GM19395 (cell line): Measurements from ENCODE around the gene MOGAT1.
"Not testable (repeated sequence)": the region's sequence is repeated elsewhere in the genome, so short reads cannot be mapped to it uniquely, and the experiment has no call there.

Experiments used
- ATAC-seq: cut with Tn5 transposase; IDR thresholded peaks from one replicate; pipeline ENCODE4 v1.9.1; 2021; ENCODE audit warnings: mild to moderate bottlenecking, moderate library complexity; ENCODE audit not compliant: unreplicated experiment

MOGAT1 gene

GRCh38 chr2:222709191-222709891 lies 37.9 kb downstream of the MOGAT1 start:
- ATAC-seq: peak; percentile 69

- no peak for ATAC-seq
Measured at GRCh38 chr2:222710736-222711135, 39.3 kb downstream of the MOGAT1 start.

DNA sequence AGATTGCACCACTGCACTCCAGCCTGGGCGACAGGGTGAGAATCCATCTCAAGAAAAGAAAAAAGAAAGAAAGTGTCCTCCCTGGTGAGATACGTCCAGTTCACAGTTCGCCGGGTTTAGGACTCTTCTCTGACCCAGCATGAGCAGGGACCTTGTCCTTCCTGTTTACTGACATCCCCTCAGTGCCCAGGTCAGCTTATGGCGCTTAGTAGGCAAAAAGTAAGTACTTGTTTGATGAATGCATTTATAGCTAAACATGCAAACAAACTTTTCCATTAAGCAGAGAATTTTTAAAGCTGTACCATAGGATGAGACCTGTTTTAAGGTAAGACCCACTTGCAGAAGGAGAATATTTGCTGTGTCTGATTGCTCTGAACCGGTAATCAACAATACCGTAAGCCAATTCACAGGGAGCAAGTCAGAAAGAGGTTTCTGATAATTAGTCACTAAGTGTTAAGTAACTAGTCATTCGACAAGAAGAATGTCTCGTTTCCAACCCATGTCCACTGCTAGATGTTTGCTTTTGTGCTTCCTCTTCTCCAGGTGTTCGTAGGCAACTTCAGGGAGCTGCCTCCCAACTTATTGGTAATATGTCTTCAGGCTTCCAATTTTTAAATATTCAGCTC lies 40.0 kb downstream of the MOGAT1 start:
- no peak for ATAC-seq

- no peak for ATAC-seq
Measured at GRCh38 chr2:222713002-222713401, 41.5 kb downstream of the MOGAT1 start.

DNA sequence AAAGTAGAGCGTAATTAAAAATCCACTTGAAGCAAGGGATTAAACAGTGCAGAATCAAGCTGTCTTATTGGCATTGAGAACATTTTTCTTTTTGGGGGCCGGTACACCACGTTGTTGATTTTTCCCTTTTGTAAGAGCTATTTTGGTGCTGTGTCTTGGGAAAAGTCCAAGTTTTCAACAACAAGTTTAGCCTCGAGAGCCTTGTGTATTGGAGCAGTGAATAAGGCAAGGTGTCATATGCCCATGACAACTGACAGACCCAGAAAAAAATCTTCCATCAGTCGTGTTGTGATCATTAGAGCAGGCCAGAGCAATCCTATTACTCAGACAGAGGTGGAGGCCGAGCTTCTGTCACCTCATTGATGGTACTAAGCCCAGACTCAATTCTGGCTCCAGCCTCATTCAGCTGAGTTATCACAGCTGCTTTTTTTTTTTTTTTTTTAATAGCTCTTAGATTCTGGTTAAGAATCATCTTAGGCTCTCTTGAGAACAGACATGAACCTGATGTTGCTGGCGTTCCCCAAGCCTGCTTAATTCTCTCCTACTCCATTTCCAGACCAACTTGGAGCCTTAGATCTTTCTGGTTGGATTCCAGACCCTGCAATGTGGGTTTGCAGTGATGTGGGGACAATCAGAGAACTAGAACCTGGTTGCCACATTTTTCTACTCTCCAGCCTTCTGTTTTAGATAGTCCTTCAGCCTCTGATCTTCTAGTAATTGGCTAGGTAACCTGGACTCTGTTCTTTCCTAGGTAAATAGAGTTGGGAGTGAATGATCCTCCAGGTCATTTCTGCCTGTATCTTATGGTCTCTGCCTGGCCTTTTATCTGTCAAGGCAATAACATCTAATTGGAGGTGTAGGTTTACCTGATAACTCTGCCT lies 43.1 kb downstream of the MOGAT1 start:
- ATAC-seq: no peak

DNA sequence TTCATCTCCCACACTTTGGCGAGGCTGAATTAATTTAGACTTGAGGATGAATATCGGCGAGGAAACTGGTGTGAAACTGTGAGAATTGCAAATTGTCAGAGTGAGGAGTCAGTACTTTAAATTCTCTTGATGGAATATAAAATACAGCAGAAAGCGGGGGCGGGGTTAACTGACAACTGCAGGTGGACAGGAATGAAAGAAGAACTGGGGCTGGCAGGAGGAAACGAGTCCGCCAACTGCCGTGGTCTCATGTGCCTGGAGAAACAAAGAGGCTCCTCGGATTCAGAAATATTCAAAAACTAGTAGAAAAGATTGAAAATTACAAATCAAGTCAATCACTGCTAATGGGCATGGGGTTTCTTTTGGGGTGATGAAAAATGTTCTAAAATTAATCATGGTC lies 44.3 kb downstream of the MOGAT1 start:
- ATAC-seq: peak; percentile 63

DNA sequence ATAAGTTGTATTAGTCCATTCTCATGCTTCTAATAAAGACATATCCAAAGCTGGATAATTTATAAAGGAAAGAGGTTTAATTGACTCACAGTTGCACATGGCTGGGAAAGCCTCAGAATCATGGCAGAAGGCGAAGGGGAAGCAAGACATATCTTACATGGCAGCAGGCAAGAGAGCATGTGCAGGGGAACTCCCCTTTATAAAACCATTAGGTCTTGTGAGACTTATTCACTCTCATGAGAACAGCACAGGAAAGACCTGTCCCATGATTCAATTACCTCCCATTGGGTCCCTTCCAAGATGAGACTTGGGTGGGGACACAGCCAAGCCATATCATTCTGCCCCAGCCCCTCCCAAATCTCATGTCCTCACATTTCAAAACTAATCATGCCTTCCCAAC lies 48.3 kb downstream of the MOGAT1 start:
- not testable (repeated sequence) for ATAC-seq

DNA sequence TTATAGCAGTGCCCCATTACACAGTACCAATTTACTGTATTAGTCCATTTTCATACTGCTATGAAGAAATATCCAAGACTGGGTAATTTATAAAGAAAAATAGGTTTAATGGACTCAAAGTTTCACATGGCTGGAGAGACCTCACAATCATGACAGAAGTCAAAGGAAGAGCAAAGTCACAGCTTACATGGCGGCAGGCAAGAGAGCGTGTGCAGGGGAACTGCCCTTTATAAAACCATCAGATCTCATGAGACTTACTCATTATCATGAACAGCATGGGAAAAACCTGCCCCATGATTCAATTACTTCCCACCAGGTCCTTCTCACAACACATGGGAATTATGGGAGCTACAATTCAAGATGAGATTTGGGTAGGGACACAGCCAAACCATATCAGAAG lies 50.1 kb downstream of the MOGAT1 start:
- ATAC-seq: not testable (repeated sequence)

- ATAC-seq: peak; percentile 98
Measured at GRCh38 chr2:222722327-222722946, 51.0 kb downstream of the MOGAT1 start.

- ATAC-seq: no peak
Measured at GRCh38 chr2:222724208-222724607, 52.8 kb downstream of the MOGAT1 start.

DNA sequence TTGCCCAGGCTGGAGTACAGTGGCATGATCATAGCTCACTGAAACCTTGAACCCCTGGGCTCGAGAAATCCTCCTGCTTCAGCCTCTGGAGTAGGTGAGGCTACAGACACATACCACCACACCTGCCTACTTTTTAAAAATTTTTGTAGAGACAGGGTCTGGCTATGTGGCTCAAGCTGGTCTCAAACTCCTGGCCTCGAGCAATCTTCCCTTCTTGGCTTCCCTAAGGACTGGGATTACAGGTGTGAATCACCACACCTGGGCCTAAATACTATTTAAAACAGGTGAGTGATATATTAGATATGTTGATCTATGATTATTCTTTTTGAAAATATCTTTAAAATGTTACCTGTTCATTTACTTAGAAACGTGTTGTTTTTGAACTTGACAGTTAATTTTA lies 57.2 kb downstream of the MOGAT1 start:
- no peak for ATAC-seq

DNA sequence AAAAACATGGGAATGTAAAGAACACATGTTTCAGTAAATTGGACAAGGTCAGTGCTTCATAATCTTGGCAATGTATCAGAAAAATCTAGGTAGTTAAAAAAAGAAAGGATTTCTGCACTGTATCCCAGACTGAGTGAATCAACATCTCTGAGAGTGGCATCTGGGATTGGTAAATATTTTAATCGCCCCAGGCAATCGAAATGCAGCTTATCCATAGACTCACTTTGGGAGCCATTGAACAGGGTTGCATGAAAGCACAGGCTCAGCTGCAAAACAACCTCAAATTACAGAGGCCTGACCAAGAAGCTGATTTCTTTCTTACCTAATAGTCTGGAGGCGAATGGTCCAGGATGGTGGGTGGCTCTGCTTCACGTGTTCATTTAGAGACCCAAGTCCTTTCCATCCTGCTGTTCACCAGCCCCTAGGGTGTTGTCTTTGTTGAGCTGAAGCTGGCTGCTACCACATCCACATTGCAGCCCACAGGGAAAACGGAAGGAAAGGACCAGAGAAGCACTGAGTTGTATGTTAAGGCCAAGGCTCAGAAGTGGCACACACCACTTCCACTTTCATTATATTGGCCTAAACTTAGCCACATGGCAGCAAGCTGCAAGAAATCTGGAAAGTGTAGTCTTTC lies 59.0 kb downstream of the MOGAT1 start:
- peak; percentile 51 for ATAC-seq

- no peak for ATAC-seq
Measured at GRCh38 chr2:222731201-222731621, 59.8 kb downstream of the MOGAT1 start.

GRCh38 chr2:222732489-222733178 lies 61.2 kb downstream of the MOGAT1 start:
- no peak for ATAC-seq

DNA sequence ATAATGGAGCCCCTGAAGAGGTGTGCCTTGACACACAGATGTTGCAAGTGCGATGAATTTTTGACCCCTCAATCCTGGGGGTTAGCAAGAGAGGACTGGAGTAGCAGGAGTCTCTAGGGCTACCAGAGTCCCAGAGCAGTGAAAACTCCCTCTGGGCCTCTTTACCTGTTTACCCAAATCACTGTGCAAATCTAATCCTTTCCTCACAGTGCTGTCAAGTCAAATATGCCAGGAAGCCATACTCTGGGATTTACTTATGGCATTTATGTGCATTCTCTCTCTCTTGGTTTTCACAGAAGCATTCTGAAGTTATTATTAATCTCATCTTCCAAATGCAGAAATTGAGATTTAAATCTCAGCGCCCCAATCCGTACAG lies 62.0 kb downstream of the MOGAT1 start:
- no peak for ATAC-seq

- ATAC-seq: no peak
Measured at GRCh38 chr2:222733846-222734702, 62.6 kb downstream of the MOGAT1 start.

GRCh38 chr2:222734703-222735014 lies 63.2 kb downstream of the MOGAT1 start:
- ATAC-seq: peak; percentile 87

DNA sequence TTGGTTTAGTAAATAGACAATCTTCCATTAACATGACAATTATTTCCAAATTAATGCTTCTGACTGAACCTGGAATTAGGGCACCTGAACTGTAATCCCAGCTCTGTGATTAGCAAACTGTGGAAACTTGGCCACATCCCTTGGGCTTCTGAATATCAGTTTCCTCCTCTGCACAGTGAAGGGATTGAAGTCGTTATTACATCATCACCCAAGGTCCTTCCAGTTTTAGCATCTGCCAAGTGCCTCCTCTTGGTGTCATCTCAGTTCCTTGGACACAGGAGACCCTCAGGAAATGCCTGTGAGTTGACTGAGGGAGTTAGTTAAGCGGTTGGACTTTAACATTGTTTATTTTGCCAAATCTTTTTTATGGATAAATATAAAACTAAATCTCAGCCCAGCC lies 64.8 kb downstream of the MOGAT1 start:
- ATAC-seq: no peak

DNA sequence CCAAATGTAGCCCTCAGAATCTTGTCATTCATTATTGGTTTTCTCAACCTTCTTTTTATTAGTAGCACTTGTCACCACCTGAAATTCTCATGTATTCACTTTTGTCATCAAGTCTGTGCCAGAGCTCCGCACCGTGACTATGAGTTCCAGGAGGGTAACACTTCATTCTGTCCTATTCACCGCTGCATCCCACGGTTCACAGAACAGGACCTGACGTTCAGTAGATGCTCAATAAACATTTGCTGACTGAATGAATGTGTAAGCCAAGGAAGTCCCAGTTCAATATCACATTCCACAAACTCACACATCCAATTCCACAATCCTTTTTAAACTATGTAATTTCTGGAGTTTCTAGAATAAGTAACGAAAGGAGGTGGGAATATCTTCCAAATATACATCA lies 65.5 kb downstream of the MOGAT1 start:
- no peak for ATAC-seq

DNA sequence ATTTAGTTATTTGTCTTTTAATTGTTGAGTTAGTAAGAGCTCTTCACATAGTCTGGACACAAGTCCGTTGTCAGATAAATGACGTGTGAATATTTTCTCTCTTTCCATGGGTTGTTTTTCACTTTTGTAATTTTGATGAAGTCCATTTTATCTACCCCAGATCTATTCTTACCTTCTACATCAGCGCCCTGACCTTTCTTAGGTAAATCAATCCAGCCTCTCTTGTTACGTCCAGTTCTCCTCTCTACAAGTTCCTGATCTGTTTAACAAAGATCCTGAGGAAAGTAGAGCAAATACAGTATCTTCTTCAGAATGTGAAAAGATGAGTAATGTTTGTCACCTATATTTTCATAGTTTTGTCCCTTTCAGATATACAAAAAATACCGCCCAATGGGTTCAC lies 66.9 kb downstream of the MOGAT1 start:
- ATAC-seq: no peak
